CD14-positive monocyte (primary cell): ENCODE results near the gene OLIG2. TPM values are rescaled to one million over a fixed set of nuclear protein-coding genes. Genes with fewer than 3 reads are reported as not detected.

Experiments
- DNase-seq, 3 donors: peaks; one replicate each; pipeline ENCODE4 v3.0.0-alpha.2; 2011 to 2022
- H2AFZ ChIP-seq: 2 replicates; pipeline ENCODE4 v1.6.0; 2012; ENCODE audit warnings: mild to moderate bottlenecking, low read depth, low read length, inconsistent platforms; ENCODE audit not compliant: insufficient read depth, poor library complexity, severe bottlenecking
- H3K27ac ChIP-seq, 2 donors: 1 replicate in 1 of 2; 2 replicates in 1 of 2; pipeline ENCODE4 v1.5.1; 2012 to 2013; ENCODE audit warnings: low read length in 2 of 2, control low read depth in 1 of 2, inconsistent platforms in 1 of 2, low read depth in 1 of 2, mild to moderate bottlenecking in 1 of 2
- H3K27me3 ChIP-seq, 2 donors: one replicate each; pipeline versions ENCODE4 v1.6.0 to v1.6.1; 2011 to 2013; ENCODE audit warnings: low read length in 2 of 2; ENCODE audit not compliant: control insufficient read depth in 2 of 2, insufficient read depth in 2 of 2
- H3K36me3 ChIP-seq, 2 donors: replicated peaks in 1 of 2; 1 replicate in 1 of 2; 2 replicates in 1 of 2; pipeline versions ENCODE4 v1.5.1 to v1.6.1; 2012 to 2013; ENCODE audit warnings: low read length in 2 of 2, control low read depth in 1 of 2, inconsistent platforms in 1 of 2, mild to moderate bottlenecking in 1 of 2; ENCODE audit not compliant: insufficient read depth in 2 of 2, control insufficient read depth in 1 of 2
- H3K4me1 ChIP-seq, 2 donors: 1 replicate in 1 of 2; 2 replicates in 1 of 2; pipeline versions ENCODE4 v1.5.1 to v1.6.1; 2012 to 2013; ENCODE audit warnings: low read length in 2 of 2, control low read depth in 1 of 2, inconsistent platforms in 1 of 2, mild to moderate bottlenecking in 1 of 2, moderate library complexity in 1 of 2; ENCODE audit not compliant: insufficient read depth in 2 of 2, control insufficient read depth in 1 of 2
- H3K4me2 ChIP-seq: replicated peaks from 2 replicates; pipeline ENCODE3; 2012; ENCODE audit warnings: low read length, moderate library complexity, mild to moderate bottlenecking; ENCODE audit not compliant: poor library complexity, severe bottlenecking; ENCODE audit errors: extremely low read depth
- H3K4me3 ChIP-seq, 3 experiments: fragments of 200-600 bp in 1 of 3; sonication (generic) in 1 of 3; replicated peaks in 1 of 3; 1 replicate in 2 of 3; 2 replicates in 1 of 3; pipeline ENCODE4 v1.5.1; 2011 to 2013; ENCODE audit warnings: low read length in 3 of 3, mild to moderate bottlenecking in 3 of 3, control low read depth in 2 of 3, low read depth in 2 of 3, inconsistent platforms in 1 of 3, moderate library complexity in 1 of 3
- H3K79me2 ChIP-seq: 2 replicates; pipeline ENCODE4 v1.6.0; 2012; ENCODE audit warnings: mild to moderate bottlenecking, control low read depth, inconsistent platforms, low read length, moderate library complexity; ENCODE audit not compliant: insufficient read depth
- H3K9ac ChIP-seq: 2 replicates; pipeline ENCODE4 v1.6.0; 2017; ENCODE audit warnings: low read length, mild to moderate bottlenecking; ENCODE audit not compliant: insufficient read depth, poor library complexity, severe bottlenecking
- H3K9me3 ChIP-seq, 2 donors: replicated peaks in 1 of 2; 1 replicate in 1 of 2; 2 replicates in 1 of 2; pipeline versions ENCODE4 v1.5.1 to v1.6.1; 2012 to 2013; ENCODE audit warnings: low read length in 2 of 2, control low read depth in 1 of 2; ENCODE audit not compliant: control insufficient read depth in 1 of 2, insufficient read depth in 1 of 2
- H4K20me1 ChIP-seq: 2 replicates; pipeline ENCODE4 v1.6.0; 2012; ENCODE audit warnings: mild to moderate bottlenecking, low read length, control low read depth, moderate library complexity; ENCODE audit not compliant: insufficient read depth
- H3K27ac Mint-ChIP-seq, 7 donors: one replicate each; pipeline ENCODE4 v1.8.0; 2020; ENCODE audit warnings: mild to moderate bottlenecking in 7 of 7, mixed read lengths in 7 of 7, moderate library complexity in 6 of 7, inconsistent platforms in 2 of 7
- H3K27me3 Mint-ChIP-seq, 3 donors: one replicate each; pipeline ENCODE4 v1.8.0; 2021 to 2022; ENCODE audit warnings: low read depth in 3 of 3, mild to moderate bottlenecking in 3 of 3, mixed read lengths in 3 of 3, moderate library complexity in 3 of 3, inconsistent platforms in 1 of 3
- H3K36me3 Mint-ChIP-seq, 2 donors: one replicate each; pipeline ENCODE4 v1.8.0; 2020; ENCODE audit warnings: mixed read lengths in 2 of 2, inconsistent platforms in 1 of 2, mild to moderate bottlenecking in 1 of 2
- H3K4me1 Mint-ChIP-seq: one replicate; pipeline ENCODE4 v1.8.0; 2020; ENCODE audit warnings: mild to moderate bottlenecking, mixed read lengths
- H3K4me3 Mint-ChIP-seq, 2 donors: one replicate each; pipeline ENCODE4 v1.8.0; 2020; ENCODE audit warnings: mild to moderate bottlenecking in 2 of 2, mixed read lengths in 2 of 2, moderate library complexity in 1 of 2
- H3K9me3 Mint-ChIP-seq, 7 donors: one replicate each; pipeline ENCODE4 v1.8.0; 2020 to 2022; ENCODE audit warnings: mixed read lengths in 7 of 7, mild to moderate bottlenecking in 6 of 7, moderate library complexity in 6 of 7, inconsistent platforms in 2 of 7
- WGBS: methylation state at CpG from one replicate; pipeline ENCODE4 v1.1.5; 2013; ENCODE audit warnings: missing lambda C conversion rate; ENCODE audit not compliant: insufficient coverage; 5-methylcytosine and 5-hydroxymethylcytosine counted together
- intact Hi-C, 2 donors: fragments of 100-400 bp; cut with micrococcal nuclease; formaldehyde crosslinking; loops; one replicate each; pipeline versions ENCODE4 v1.15.0 to v1.15.1; 2023
- polyA plus RNA-seq, 3 donors: library from polyadenylated mRNA; depleted of rRNA in 1 of 3; unstranded in 2 of 3; stranded (reverse) in 1 of 3; fragments of 300-500 nt in 2 of 3; fragments of >200 nt in 1 of 3; fragmentation: Illumina TruSeq in 2 of 3; gene quantifications; 1 replicate in 2 of 3; 2 replicates in 1 of 3; pipeline ENCODE4 v1.2.3, GENCODE V29; 2012 to 2021
- TF ChIP-seq, protein P1 (sequence below): fragments of 200-600 bp; IDR thresholded peaks from one replicate; pipeline ENCODE4 v1.8.0; 2022; ENCODE audit warnings: antibody characterized with exemption, mild to moderate bottlenecking

OLIG2 gene
- polyA plus RNA-seq, 3 donors = 0.20 TPM; not detected in 2

DNA sequence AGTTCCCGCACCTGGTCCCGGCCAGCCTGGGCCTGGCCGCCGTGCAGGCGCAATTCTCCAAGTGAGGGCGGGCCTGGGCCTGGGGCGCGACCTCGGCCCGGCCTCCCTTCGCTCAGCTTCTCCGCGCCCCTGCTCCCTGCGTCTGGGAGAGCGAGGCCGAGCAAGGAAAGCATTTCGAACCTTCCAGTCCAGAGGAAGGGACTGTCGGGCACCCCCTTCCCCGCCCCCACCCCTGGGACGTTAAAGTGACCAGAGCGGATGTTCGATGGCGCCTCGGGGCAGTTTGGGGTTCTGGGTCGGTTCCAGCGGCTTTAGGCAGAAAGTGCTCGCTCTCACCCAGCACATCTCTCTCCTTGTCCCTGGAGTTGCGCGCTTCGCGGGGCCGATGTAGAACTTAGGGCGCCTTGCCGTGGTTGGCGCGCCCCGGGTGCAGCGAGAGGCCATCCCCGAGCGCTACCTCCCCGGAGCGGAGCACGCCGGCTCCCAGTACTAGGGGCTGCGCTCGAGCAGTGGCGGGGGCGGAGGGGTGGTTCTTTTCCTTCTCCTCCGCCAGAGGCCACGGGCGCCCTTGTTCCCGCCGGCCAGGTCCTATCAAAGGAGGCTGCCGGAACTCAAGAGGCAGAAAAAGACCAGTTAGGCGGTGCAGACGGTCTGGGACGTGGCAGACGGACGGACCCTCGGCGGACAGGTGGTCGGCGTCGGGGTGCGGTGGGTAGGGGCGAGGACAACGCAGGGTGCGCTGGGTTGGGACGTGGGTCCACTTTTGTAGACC lies 45.4 kb downstream of the OLIG2 start:
- under 1% methylated on average over 64 of the region's 69 CpGs for WGBS
- TF ChIP-seq, protein P1, sequence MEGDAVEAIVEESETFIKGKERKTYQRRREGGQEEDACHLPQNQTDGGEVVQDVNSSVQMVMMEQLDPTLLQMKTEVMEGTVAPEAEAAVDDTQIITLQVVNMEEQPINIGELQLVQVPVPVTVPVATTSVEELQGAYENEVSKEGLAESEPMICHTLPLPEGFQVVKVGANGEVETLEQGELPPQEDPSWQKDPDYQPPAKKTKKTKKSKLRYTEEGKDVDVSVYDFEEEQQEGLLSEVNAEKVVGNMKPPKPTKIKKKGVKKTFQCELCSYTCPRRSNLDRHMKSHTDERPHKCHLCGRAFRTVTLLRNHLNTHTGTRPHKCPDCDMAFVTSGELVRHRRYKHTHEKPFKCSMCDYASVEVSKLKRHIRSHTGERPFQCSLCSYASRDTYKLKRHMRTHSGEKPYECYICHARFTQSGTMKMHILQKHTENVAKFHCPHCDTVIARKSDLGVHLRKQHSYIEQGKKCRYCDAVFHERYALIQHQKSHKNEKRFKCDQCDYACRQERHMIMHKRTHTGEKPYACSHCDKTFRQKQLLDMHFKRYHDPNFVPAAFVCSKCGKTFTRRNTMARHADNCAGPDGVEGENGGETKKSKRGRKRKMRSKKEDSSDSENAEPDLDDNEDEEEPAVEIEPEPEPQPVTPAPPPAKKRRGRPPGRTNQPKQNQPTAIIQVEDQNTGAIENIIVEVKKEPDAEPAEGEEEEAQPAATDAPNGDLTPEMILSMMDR = no peak
- Histone ChIP-seq H3K36me3 (no peaks in the 10 kb centered on the region), H3K4me3 (peak overlapping the region; percentile 76 to 89 (median 87)), H2AFZ (peak overlapping the region; percentile 79), H3K4me1 (peaks cover 41 to 59% of the 10 kb centered on the region in 2 donors), H4K20me1 (peaks cover 3% of the 10 kb centered on the region), H3K27ac (peak overlapping the region; percentile 62 to 84), H3K79me2 (peaks cover 31% of the 10 kb centered on the region), H3K27me3 (peaks cover 4 to 34% of the 10 kb centered on the region in 2 donors), H3K9me3 (no peaks in the 10 kb centered on the region), H3K4me2 (peak overlapping the region; percentile 78), H3K9ac (peak overlapping the region; percentile 78)
- peaks cover 9 to 28% (median 25%) of the 10 kb centered on the region in 3 donors for H3K27me3 Mint-ChIP-seq
- DNase-seq = peak in 2 of 3 donors; percentile 18 to 33
- peaks cover 0 to 4% (median 0%) of the 10 kb centered on the region in 7 donors for H3K9me3 Mint-ChIP-seq
- peak overlapping the region in 6 of 7 donors; percentile 87 to 95 (median 90) for H3K27ac Mint-ChIP-seq
- peaks cover 7 to 13% of the 10 kb centered on the region in 2 donors for H3K36me3 Mint-ChIP-seq
- H3K4me3 Mint-ChIP-seq = peak overlapping the region; percentile 93 to 97
- H3K4me1 Mint-ChIP-seq = peaks cover 56% of the 10 kb centered on the region
- intact Hi-C loops = loop anchor here (5.0 kb wide), 2 partner anchors 36 to 44 kb away; partner anchors contain the start of gene OLIG2 (in 2 of the 2)

GRCh38 chr21:33071770-33072306 lies 46.1 kb downstream of the OLIG2 start:
- intact Hi-C loops = loop anchor here (5.0 kb wide), 2 partner anchors 35 to 45 kb away; partner anchors contain the start of gene OLIG2 (in 2 of the 2)
- Histone ChIP-seq H4K20me1 (peaks cover 3% of the 10 kb centered on the region), H3K4me1 (peaks cover 34 to 52% of the 10 kb centered on the region in 2 donors), H3K27ac (peak overlapping the region; percentile 62 to 84), H3K79me2 (peaks cover 31% of the 10 kb centered on the region), H3K4me2 (peak overlapping the region; percentile 78), H3K27me3 (peaks cover 4 to 34% of the 10 kb centered on the region in 2 donors), H3K36me3 (no peaks in the 10 kb centered on the region), H3K4me3 (peak overlapping the region; percentile 76 to 89 (median 87)), H3K9ac (peak overlapping the region; percentile 78), H2AFZ (peak overlapping the region; percentile 79), H3K9me3 (no peaks in the 10 kb centered on the region)
- DNase-seq = peak; percentile 44 to 50 (median 48)
- H3K4me1 Mint-ChIP-seq = peaks cover 50% of the 10 kb centered on the region
- 2% methylated on average over 33 of the region's 38 CpGs for WGBS
- H3K36me3 Mint-ChIP-seq = peaks cover 7 to 13% of the 10 kb centered on the region in 2 donors
- peak overlapping the region; percentile 93 to 97 for H3K4me3 Mint-ChIP-seq
- H3K27ac Mint-ChIP-seq = peak overlapping the region; percentile 50 to 95 (median 89)
- TF ChIP-seq, protein P1 = no peak
- peaks cover 0 to 4% (median 0%) of the 10 kb centered on the region in 7 donors for H3K9me3 Mint-ChIP-seq
- H3K27me3 Mint-ChIP-seq = peaks cover 9 to 28% (median 25%) of the 10 kb centered on the region in 3 donors
